Epithelial cell of proximal tubule (primary cell): ENCODE data around the gene TLE2. TPM values are rescaled to one million over a fixed set of nuclear protein-coding genes. Genes with fewer than 3 reads are reported as not detected.
A peak's percentile ranks its signal among the peaks of the same experiment; 100 is the strongest.

Experiments used
- DNase-seq: peaks from one replicate; pipeline ENCODE4 v3.0.0-alpha.2; 2011; ENCODE audit warnings: low read depth
- H3K4me3 ChIP-seq: 2 replicates; pipeline ENCODE4 v1.5.1; 2011; ENCODE audit warnings: low read depth, mild to moderate bottlenecking, low read length
- total RNA-seq: library from RNA; depleted of rRNA; stranded (reverse); fragments of >200 nt; gene quantifications from 2 replicates; pipeline ENCODE4 v1.2.3, GENCODE V29; 2015
- TF ChIP-seq, protein P1 (sequence below): conservative IDR thresholded peaks from 2 replicates; pipeline ENCODE4 v1.5.1; 2012; ENCODE audit warnings: low read depth, mild to moderate bottlenecking, low read length

Gene TLE2
- total RNA-seq, 1 donor from 2014 or later, result 2.9 TPM

DNA sequence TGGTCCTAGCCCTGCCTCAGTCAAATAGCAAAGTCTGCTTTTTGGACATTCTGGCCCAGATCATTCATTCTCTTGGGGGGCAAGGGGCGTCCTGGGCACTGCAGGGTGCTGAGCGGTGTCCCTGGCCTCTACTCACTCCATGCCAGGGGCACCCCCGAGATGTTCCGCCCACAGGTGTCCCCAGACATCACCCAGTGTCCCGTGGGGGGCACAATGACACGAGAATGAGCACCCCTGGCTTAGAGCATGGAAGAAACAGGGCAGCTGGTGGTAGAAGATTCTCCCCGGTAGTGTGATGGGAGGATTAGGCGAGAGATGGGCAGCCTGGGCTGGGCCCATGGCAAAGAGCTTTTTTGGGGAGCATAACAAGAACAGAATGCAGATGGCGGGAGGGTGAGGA lies 38.5 kb upstream of the TLE2 start:
- no peak overlapping the region for H3K4me3 ChIP-seq
- DNase-seq, result no peak
- TF ChIP-seq, protein P1, sequence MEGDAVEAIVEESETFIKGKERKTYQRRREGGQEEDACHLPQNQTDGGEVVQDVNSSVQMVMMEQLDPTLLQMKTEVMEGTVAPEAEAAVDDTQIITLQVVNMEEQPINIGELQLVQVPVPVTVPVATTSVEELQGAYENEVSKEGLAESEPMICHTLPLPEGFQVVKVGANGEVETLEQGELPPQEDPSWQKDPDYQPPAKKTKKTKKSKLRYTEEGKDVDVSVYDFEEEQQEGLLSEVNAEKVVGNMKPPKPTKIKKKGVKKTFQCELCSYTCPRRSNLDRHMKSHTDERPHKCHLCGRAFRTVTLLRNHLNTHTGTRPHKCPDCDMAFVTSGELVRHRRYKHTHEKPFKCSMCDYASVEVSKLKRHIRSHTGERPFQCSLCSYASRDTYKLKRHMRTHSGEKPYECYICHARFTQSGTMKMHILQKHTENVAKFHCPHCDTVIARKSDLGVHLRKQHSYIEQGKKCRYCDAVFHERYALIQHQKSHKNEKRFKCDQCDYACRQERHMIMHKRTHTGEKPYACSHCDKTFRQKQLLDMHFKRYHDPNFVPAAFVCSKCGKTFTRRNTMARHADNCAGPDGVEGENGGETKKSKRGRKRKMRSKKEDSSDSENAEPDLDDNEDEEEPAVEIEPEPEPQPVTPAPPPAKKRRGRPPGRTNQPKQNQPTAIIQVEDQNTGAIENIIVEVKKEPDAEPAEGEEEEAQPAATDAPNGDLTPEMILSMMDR, result no peak

DNA sequence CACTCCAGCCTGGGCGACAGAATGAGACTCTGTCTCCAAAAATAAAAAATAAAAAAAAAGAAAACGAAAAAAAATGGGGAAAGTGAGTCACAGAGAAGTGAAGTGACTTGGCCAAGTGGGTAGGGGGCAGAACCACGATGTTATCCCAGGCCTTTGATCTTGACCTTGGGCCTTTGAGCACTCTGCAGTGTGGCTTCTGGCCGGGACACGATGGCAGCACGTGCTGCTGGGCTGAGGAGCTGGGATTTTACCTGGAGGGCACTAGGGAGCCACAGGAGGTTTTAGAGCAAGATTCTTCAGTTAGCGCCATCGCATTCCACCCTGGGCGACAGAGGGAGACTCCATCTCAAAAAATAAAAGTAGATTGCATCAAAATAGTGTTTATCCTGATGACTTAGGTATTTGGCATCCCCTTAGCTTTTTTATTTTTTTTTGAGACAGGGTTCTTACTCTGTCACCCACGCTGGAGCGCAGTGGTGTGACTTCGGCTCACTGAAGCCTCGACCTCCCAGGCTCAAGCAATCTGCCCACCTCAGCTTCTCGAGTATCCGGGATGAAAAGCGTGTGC lies 37.5 kb upstream of the TLE2 start:
- H3K4me3 ChIP-seq, result no peak overlapping the region
- no peak for DNase-seq
- TF ChIP-seq, protein P1, result no peak

DNA sequence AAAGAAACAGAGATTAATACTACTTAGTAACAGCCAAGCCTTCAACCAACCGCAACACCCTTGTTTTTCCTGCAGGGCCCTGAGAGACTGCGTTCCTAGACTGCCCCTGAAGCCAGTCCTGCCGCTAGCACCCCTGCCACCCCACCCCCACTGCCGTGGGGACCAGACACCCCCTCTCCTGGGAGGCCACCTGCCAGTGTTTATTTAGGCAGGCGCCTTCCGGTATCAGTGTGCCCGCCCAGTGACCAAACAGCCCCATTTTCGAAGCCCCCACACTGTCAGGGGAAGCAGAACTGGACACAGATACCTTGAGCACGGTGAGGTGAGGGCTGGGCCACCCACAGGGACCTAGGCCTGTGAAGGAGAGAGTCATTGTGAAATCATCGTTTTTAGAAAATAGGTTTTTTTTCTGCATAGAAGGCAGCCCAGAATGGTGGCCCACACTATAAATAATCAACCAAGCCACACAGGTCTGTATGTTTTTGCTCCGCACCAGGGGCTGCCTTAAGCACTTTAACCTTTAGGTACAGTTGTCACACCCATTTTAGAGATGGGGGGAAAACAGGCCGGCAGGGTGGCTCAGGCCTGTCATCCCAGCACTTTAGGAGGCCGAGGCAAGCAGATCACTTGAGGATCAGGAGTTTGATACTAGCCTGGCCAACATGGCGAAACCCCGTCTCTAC lies 36.7 kb upstream of the TLE2 start:
- DNase-seq, result no peak
- no peak overlapping the region for H3K4me3 ChIP-seq
- TF ChIP-seq, protein P1, result no peak

DNA sequence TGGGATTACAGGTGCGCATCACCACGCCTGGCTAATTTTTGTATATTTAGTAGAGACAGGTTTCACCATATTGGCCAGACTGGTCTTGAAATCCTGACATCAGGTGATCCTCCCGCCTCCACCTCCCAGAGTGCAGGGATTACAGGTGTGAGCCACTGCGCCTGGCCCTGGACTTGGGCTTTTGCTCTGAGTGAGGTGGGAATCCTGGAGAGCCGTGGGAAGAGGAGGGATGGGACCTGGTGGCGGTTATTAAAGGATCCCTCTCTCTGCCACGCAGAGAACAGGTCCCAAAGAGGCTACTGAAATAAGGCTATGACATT lies 34.9 kb upstream of the TLE2 start:
- no peak overlapping the region for H3K4me3 ChIP-seq
- DNase-seq, result no peak
- TF ChIP-seq, protein P1, result no peak

DNA sequence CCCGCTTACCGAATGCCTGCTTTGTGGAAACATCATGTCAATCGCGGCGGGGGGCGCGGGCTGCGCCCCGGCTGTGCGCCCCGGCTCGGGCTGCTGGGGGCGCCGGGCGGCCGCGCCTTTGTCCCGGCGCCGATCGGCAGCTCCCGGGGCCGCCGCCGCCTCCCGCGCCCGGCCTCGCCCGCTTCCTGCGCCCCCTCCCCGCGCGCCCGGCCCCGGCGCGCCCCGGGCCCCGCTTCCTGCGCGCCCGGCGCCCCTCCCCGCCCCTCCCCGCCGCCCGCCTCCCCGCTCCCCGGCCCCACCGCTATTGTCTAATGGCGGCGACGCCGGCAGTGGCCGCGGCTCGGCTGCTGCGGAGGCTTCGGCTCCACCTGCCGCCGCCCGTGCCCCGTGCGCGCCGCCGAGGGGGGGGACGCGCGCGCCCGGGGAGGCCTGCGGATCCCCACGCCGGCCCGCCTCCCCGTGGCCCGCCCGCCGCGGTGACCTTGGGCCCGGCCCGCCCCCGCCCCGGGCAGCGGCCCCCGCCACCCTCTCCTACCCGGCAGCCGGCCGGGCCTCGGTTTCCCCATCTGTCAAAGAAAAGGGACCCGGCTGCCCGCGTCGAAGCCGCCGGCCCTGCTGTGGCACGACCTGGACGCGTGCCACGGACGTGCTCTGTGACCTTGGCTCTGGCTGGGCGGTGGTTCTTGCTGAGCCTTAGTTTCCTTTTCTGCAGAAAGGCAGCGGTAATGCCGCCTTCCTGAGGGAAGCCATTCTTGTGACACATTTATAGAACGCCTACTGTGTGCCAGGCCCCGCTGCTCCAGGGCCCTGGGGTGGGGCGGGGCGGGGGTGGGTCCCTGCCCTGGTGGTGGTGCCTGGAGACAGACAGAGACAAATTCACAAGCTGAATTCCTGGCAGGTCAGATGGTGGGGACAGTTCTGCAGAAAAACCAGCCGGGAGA lies 33.4 kb upstream of the TLE2 start, which contains the start of gene TLE5:
TSS of gene TLE5 (minus strand) at position 331 of the 941 bp plus-strand sequence. CDS start at position 36, 295 bp downstream.
- TF ChIP-seq, protein P1, result no peak
- no peak for DNase-seq
- peak within 1 kb of the TSS; percentile 87 for H3K4me3 ChIP-seq

DNA sequence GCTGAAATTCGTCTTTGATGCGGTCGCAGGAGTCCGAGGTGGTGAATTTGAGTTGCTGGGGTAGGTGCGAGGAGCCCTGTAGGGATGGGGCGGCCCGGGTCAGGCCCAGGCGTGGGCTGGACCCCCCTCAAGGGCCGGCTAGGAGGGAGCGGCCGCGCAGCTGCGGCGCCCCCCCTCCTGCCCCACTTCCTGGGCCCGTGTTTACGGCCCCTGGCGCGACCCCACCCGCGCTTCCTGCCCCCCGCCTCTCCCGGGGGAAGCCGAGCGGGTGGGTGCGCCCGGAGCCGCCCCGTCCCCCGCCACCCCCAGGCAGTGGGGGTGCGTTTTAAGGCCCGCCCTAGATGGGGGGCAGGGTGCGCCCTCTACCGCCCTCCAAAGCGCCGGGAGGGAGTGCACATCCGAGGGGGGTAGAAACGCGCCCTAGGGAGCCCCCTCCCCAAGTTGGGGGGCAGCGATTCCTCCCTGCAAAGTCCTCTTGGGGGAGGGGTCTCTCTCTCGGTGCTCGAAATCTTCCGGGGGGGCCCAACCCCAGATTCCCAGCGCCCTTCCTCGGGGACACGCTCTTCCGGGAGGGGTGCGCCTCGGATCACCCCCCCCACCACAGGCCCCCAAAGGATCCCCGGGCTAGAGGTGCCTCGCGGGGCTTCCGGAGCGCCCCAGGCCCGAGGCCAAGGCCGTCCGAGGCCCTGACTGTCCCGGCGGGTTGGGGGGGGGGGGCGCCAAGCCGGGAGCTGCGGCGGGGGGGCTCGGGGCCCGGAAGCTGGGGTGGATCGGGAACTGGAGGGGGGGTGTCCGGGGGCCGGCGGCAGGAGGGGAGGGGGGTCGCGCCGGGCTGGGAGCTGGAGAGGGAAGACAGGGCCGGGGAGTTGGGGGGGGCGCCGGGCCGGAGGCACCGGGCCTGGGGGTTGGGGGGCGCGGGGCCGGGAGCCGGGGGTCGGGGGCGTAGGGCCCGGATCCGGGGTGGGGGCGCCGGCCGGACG lies 32.4 kb upstream of the TLE2 start:
- TF ChIP-seq, protein P1, result no peak

More for the DNA sequence above, 32.4 kb upstream of the TLE2 start:
- peak overlapping the region; percentile 87 for H3K4me3 ChIP-seq
- no peak for DNase-seq
